OCI-LY1 (cell line): Measurements from ENCODE around the gene CRB3.

Experiments
- CTCF ChIP-seq: fragments of 200-600 bp; sonication (generic), shearing (Covaris generic); IDR thresholded peaks from 2 replicates; pipeline ENCODE4 v1.5.1; 2017; ENCODE audit warnings: mild to moderate bottlenecking, antibody characterized with exemption, low read length, moderate library complexity, mixed read lengths
- EZH2 ChIP-seq: fragments of 200-600 bp; sonication (generic), shearing (Covaris generic); IDR thresholded peaks from 2 replicates; pipeline ENCODE4 v1.8.0; 2017; ENCODE audit warnings: borderline replicate concordance, mixed run types, mild to moderate bottlenecking, antibody characterized with exemption, low read length, moderate library complexity, mixed read lengths

DNA sequence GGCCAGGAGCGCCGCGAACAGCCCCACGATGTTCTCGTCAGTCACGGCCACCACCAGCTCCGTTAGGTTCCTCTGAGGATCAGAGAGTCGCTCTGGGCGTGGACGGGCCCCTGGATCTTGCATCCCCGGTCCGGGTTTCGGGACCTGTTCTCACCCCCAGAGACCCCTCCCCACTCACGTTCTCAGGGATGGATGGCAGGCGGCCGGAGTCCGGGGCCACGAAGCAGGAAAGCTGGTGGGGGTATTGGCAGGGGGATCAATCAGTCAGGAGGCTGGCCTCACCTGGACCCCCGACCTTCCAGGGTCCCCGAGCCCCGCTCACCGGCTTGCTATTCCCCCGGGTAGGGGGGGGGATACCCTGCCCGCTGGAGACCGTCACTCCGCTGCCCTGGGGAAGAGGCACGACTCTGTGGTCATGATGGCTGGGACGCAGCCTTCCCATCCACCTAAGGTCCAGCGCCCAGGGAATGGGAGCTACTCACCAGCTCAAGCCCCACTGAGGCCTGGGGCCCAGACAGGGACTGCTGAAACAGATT is 12.9 kb downstream of the CRB3 start:
- no peak for TF ChIP-seq CTCF
- no peak for TF ChIP-seq EZH2
